ENCODE results near the gene TEDC1.

- TF ChIP-seq PATZ1 (CRISPR knock-in tag; IDR thresholded peaks at IDR 0.05; ENCODE audit: borderline replicate concordance): no peak
- TF ChIP-seq PPARA (CRISPR knock-in tag; IDR thresholded peaks at IDR 0.05; ENCODE audit: borderline replicate concordance): no peak
- TF ChIP-seq GLIS3 (CRISPR knock-in tag; IDR thresholded peaks at IDR 0.05): no peak
- TF ChIP-seq TCF4 (CRISPR knock-in tag; IDR thresholded peaks at IDR 0.05; ENCODE audit: borderline replicate concordance): no peak
- no peak for TF ChIP-seq RARB (CRISPR knock-in tag; IDR thresholded peaks at IDR 0.05)
- TF ChIP-seq TOX (CRISPR knock-in tag; IDR thresholded peaks at IDR 0.05; ENCODE audit: borderline replicate concordance): no peak
- TF ChIP-seq CREB5 (CRISPR knock-in tag; IDR thresholded peaks at IDR 0.05; ENCODE audit: low read depth): no peak
- no peak for TF ChIP-seq SNAI2 (CRISPR knock-in tag; IDR thresholded peaks at IDR 0.05)
- TF ChIP-seq ISL1 (CRISPR knock-in tag; IDR thresholded peaks at IDR 0.05): no peak
- no peak for TF ChIP-seq ZFP3 (CRISPR knock-in tag; IDR thresholded peaks at IDR 0.05)
- TF ChIP-seq CSRNP3 (CRISPR knock-in tag; IDR thresholded peaks at IDR 0.05): no peak
- no peak for TF ChIP-seq ZNF8 (CRISPR knock-in tag; IDR thresholded peaks at IDR 0.05)
Observed at GRCh38 chr14:105472486-105472991, 18.5 kb upstream of the TEDC1 start.

All from SK-N-SH treated with all-trans-retinoic acid at 6 μM for 48 hours (cell line).